Measurements from ENCODE around the gene TMEM229B. TPM values are rescaled to one million over a fixed set of nuclear protein-coding genes. Genes with fewer than 3 reads are reported as not detected.

Gene TMEM229B
- polyA plus RNA-seq, 2 of the 4 experiments (the other 2 are of a cell fraction), result 0.19 to 0.31 TPM

DNA sequence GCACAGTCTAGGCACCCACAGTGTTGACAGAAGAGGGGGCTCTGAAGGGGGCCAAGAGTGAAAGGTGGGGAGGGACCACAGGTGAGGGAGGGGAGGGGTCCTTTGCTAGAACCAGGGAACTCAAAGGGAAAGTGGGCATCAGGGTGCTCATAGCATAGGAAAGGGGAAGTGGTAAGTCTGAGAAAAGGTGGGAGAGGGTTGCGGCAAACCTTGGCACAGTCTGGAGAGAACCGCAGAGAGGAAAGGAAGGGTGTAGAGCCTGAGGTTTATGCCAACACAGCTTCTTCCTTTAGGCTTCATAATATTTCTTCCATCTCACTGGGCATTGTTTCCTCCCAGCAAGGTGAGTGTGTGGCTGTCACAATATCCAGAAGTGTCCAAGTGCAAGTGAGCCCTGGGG, 65.1 kb downstream of the TMEM229B start:
- H3K27ac ChIP-seq, result no peak overlapping the region
- WGBS (ENCODE audit: missing lambda C conversion rate), result 78% methylated on average over 2 of the region's 2 CpGs
- H3K9me3 ChIP-seq, result no peaks in the 10 kb centered on the region
- POLR2A ChIA-PET, result no interaction called here
- no peak overlapping the region for H3K4me2 ChIP-seq
- CTCF ChIA-PET, result interaction anchor here (0.6 to 21.5 kb wide), 4 partner anchors 11 to 289 kb away, joined by 3 to 517 read pairs (median 4); partner anchors contain the start of gene PLEK2
- ATAC-seq (no peak), DNase-seq (ENCODE audit: low read depth in 1 of 2, low spot score in 1 of 2) (no peak), FAIRE-seq (no peak)
- H3K4me1 ChIP-seq, result peaks cover 14% of the 10 kb centered on the region
- H3K4me3 ChIP-seq, result no peak overlapping the region
- TF ChIP-seq, protein P1, sequence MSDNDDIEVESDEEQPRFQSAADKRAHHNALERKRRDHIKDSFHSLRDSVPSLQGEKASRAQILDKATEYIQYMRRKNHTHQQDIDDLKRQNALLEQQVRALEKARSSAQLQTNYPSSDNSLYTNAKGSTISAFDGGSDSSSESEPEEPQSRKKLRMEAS (IDR thresholded peaks at IDR 0.05), result no peak
- TF ChIP-seq SREBF2 (IDR thresholded peaks at IDR 0.05) (no peak), HOXB13 (CRISPR knock-in tag; IDR thresholded peaks at IDR 0.05; ENCODE audit: low read depth) (no peak), MAZ (IDR thresholded peaks at IDR 0.05; ENCODE audit: borderline replicate concordance, low read depth, low read length) (no peak), HOXB5 (CRISPR knock-in tag; IDR thresholded peaks at IDR 0.05) (no peak), CEBPB (IDR thresholded peaks at IDR 0.05) (no peak), ZNF302 (CRISPR knock-in tag; IDR thresholded peaks at IDR 0.05) (no peak), ESRRA (IDR thresholded peaks at IDR 0.05; ENCODE audit: borderline replicate concordance, low read length) (no peak), EP300 (IDR thresholded peaks at IDR 0.05) (no peak), TFCP2L1 (CRISPR knock-in tag; IDR thresholded peaks at IDR 0.05) (no peak), KDM5A (IDR thresholded peaks at IDR 0.05) (no peak)
- TF ChIP-seq, protein P2, sequence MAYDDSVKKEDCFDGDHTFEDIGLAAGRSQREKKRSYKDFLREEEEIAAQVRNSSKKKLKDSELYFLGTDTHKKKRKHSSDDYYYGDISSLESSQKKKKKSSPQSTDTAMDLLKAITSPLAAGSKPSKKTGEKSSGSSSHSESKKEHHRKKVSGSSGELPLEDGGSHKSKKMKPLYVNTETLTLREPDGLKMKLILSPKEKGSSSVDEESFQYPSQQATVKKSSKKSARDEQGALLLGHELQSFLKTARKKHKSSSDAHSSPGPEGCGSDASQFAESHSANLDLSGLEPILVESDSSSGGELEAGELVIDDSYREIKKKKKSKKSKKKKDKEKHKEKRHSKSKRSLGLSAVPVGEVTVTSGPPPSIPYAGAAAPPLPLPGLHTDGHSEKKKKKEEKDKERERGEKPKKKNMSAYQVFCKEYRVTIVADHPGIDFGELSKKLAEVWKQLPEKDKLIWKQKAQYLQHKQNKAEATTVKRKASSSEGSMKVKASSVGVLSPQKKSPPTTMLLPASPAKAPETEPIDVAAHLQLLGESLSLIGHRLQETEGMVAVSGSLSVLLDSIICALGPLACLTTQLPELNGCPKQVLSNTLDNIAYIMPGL (CRISPR knock-in tag; IDR thresholded peaks at IDR 0.05; ENCODE audit: borderline replicate concordance), result no peak
- TF ChIP-seq, protein P3, sequence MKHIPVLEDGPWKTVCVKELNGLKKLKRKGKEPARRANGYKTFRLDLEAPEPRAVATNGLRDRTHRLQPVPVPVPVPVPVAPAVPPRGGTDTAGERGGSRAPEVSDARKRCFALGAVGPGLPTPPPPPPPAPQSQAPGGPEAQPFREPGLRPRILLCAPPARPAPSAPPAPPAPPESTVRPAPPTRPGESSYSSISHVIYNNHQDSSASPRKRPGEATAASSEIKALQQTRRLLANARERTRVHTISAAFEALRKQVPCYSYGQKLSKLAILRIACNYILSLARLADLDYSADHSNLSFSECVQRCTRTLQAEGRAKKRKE (CRISPR knock-in tag; IDR thresholded peaks at IDR 0.05; ENCODE audit: low read depth), result no peak
- TF ChIP-seq, protein P4, sequence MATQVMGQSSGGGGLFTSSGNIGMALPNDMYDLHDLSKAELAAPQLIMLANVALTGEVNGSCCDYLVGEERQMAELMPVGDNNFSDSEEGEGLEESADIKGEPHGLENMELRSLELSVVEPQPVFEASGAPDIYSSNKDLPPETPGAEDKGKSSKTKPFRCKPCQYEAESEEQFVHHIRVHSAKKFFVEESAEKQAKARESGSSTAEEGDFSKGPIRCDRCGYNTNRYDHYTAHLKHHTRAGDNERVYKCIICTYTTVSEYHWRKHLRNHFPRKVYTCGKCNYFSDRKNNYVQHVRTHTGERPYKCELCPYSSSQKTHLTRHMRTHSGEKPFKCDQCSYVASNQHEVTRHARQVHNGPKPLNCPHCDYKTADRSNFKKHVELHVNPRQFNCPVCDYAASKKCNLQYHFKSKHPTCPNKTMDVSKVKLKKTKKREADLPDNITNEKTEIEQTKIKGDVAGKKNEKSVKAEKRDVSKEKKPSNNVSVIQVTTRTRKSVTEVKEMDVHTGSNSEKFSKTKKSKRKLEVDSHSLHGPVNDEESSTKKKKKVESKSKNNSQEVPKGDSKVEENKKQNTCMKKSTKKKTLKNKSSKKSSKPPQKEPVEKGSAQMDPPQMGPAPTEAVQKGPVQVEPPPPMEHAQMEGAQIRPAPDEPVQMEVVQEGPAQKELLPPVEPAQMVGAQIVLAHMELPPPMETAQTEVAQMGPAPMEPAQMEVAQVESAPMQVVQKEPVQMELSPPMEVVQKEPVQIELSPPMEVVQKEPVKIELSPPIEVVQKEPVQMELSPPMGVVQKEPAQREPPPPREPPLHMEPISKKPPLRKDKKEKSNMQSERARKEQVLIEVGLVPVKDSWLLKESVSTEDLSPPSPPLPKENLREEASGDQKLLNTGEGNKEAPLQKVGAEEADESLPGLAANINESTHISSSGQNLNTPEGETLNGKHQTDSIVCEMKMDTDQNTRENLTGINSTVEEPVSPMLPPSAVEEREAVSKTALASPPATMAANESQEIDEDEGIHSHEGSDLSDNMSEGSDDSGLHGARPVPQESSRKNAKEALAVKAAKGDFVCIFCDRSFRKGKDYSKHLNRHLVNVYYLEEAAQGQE (IDR thresholded peaks at IDR 0.05), result no peak
- TF ChIP-seq, protein P5, sequence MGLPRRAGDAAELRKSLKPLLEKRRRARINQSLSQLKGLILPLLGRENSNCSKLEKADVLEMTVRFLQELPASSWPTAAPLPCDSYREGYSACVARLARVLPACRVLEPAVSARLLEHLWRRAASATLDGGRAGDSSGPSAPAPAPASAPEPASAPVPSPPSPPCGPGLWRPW (IDR thresholded peaks at IDR 0.05), result no peak

DNA sequence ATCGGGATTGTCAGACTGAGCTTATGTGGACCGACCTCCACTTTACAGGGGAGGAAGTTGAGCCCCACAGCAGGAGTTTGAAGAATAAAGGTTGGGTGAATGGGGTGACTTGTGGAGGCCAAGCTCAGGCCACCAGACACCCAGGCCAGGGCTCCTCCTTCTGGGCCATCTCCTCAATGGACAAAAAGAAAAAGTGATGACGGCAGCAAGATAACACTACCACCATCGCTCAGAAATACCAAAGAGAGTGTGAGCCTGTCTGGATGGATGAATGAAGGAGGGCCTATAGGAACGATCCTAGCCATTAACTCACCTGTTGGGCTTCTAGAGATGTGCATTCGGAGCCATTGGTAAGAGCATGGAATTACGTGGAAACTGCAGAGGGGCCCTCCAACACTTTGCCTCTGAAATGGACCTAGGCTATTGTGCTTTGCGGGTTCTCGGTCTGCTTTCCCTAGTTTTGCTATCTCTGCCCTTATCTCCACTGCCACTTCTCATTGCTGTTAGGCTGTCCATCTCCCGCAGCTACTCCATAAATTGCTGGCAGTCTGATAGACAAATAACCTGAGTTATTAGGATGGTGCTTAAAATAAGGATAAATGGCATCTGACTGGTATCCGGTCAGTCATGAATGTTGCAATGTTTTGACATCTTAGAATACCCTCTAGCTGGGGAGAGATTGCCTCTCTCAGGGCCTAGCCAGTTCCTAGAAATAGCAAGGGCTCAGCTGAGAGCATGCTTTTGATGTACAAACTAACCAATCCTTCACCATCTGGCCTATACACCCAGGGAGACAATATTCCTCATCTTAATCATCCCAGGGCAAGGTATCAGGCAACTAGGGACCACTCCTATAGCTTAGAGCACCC, 66.9 kb downstream of the TMEM229B start:
- Histone ChIP-seq H3K9me3 (no peaks in the 10 kb centered on the region), H3K4me1 (peaks cover 12% of the 10 kb centered on the region), H3K4me3 (no peak overlapping the region), H3K4me2 (no peak overlapping the region), H3K27ac (no peak overlapping the region)
- POLR2A ChIA-PET, result no interaction called here
- 85% methylated on average over 11 of the region's 11 CpGs for WGBS (ENCODE audit: missing lambda C conversion rate)
- CTCF ChIA-PET, result interaction anchor here (1.3 to 21.5 kb wide), 6 partner anchors 11 to 245 kb away, joined by 3 to 517 read pairs (median 8); no protein-coding TSS in a partner anchor
- no peak for FAIRE-seq
- DNase-seq (ENCODE audit: low read depth in 1 of 2, low spot score in 1 of 2), result no peak
- TF ChIP-seq RARB (CRISPR knock-in tag; IDR thresholded peaks at IDR 0.05) (no peak), HOXB13 (CRISPR knock-in tag; IDR thresholded peaks at IDR 0.05; ENCODE audit: low read depth) (no peak), JUNB (IDR thresholded peaks at IDR 0.05) (no peak), FOSB (CRISPR knock-in tag; IDR thresholded peaks at IDR 0.05) (no peak), JUN (IDR thresholded peaks at IDR 0.05) (no peak), FOXS1 (CRISPR knock-in tag; IDR thresholded peaks at IDR 0.05) (no peak), CBX8 (IDR thresholded peaks at IDR 0.05) (no peak), RFX5 (IDR thresholded peaks at IDR 0.05) (no peak), HDAC2 (IDR thresholded peaks at IDR 0.05) (no peak), ZC3H11A (IDR thresholded peaks at IDR 0.05) (no peak), EHF (CRISPR knock-in tag; IDR thresholded peaks at IDR 0.05) (no peak)
- TF ChIP-seq, protein P6, sequence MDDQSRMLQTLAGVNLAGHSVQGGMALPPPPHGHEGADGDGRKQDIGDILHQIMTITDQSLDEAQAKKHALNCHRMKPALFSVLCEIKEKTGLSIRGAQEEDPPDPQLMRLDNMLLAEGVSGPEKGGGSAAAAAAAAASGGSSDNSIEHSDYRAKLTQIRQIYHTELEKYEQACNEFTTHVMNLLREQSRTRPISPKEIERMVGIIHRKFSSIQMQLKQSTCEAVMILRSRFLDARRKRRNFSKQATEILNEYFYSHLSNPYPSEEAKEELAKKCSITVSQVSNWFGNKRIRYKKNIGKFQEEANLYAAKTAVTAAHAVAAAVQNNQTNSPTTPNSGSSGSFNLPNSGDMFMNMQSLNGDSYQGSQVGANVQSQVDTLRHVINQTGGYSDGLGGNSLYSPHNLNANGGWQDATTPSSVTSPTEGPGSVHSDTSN (IDR thresholded peaks at IDR 0.05), result no peak
- TF ChIP-seq, protein P7, sequence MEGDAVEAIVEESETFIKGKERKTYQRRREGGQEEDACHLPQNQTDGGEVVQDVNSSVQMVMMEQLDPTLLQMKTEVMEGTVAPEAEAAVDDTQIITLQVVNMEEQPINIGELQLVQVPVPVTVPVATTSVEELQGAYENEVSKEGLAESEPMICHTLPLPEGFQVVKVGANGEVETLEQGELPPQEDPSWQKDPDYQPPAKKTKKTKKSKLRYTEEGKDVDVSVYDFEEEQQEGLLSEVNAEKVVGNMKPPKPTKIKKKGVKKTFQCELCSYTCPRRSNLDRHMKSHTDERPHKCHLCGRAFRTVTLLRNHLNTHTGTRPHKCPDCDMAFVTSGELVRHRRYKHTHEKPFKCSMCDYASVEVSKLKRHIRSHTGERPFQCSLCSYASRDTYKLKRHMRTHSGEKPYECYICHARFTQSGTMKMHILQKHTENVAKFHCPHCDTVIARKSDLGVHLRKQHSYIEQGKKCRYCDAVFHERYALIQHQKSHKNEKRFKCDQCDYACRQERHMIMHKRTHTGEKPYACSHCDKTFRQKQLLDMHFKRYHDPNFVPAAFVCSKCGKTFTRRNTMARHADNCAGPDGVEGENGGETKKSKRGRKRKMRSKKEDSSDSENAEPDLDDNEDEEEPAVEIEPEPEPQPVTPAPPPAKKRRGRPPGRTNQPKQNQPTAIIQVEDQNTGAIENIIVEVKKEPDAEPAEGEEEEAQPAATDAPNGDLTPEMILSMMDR (IDR thresholded peaks at IDR 0.05), result no peak
- no peak for ATAC-seq

Data from A549 (cell line).